Measurements from ENCODE around the gene LRRC32. TPM values are rescaled to one million over a fixed set of nuclear protein-coding genes. Genes with fewer than 3 reads are reported as not detected.
A peak's percentile ranks its signal among the peaks of the same experiment; 100 is the strongest.

LRRC32 gene
- total RNA-seq, 1 experiment from 2014 or later, result not detected

DNA sequence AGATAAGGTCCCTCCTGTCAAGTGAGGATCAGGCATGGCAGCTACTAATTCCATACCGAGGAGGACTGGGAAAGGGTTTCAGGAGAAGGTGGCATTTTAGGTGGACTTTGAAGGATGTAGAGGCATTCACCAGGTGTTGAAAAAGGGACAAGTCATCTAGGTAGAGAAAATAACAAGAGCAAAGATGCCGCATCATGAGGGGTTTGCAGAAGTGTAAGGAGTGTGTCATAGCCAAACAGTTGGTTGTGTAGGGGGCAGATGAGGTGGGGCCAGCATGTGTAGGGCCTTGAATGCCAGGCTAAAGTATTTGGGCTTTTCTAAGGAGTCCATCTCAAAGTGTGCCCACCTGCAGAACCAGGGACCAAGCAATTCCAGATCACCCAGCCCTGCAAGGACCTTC is 11.6 kb upstream of the LRRC32 start:
- DNase-seq (ENCODE audit: low read depth), result no peak

DNA sequence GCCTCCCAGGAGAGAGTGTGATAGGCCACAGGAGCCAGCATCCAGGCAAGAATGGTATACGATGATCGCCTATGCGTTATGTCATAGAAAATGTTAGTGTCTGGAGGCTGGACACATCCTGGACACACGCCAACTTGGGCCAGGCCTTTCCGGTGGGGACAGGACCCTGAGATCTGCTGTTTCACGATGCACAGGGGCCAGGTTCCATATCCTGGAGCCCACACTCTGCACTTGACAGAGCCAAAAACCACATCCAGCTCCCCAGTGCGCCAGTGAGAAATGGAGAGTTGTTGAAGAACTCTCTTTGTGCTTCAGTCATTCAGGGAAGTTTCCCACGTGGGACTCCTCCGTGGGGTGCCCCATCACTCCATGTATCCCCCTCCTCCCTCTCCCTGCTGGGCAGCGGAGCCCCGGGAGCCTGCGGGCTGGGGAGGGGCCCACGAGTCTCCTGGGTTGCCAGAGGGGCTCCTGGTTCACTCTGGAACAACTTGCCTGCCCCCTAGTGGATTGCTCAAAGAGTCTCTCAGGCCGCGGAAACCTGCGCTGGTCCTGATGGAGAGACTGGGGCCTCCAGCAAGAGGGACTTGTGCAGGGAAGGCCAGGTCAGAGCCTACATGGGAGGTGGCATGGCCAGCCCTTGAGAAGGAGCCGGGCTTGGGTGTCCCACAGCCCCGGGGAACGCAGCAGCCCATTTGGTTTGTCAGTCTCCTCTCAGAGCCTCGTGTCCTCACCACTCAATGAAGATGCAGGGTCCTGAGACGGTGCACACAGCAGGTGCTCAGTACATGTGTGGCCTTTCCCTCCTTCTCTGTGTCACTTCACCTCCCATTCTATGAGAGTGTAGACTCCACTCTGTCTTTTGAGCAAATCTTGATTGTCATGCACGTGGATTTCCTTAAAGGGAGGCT is 10.2 kb upstream of the LRRC32 start:
- peak; percentile 66 for DNase-seq (ENCODE audit: low read depth)

DNA sequence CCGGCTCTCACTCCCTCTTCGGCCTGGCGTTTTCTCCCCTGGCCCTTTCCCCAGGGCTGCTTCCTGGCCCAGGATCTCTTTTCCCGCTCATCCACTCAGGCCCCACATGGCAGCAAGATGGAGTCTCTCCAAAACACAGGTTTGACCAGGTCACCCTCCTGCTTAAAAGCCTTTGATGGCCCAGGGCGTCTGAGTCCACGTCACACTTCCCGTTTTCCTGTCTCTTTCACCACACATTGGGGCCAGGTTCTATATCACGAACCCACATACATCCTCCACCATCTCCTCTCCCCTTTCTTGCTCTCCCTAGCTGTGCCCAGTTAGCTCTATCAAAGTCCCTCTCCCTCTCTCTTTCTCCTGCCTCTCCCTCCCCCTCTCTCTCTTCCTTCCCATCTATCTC is 7.8 kb upstream of the LRRC32 start:
- no peak for DNase-seq (ENCODE audit: low read depth)

DNA sequence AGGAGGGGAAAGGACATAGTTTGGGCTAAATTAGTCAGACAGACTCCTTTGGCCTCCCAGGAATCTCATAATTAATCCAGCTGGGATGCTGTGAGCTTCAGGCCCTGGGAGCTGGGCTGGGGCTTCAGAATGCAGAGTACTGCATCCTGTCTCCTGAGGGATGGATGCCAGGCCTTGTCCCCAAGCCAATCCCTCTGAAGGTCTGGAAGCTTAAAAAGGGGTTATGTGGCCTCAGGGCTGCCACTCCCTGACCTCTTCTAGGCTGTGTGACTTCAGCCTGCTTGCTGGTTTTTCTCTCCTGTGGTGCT is 6.9 kb upstream of the LRRC32 start:
- no peak for DNase-seq (ENCODE audit: low read depth)

DNA sequence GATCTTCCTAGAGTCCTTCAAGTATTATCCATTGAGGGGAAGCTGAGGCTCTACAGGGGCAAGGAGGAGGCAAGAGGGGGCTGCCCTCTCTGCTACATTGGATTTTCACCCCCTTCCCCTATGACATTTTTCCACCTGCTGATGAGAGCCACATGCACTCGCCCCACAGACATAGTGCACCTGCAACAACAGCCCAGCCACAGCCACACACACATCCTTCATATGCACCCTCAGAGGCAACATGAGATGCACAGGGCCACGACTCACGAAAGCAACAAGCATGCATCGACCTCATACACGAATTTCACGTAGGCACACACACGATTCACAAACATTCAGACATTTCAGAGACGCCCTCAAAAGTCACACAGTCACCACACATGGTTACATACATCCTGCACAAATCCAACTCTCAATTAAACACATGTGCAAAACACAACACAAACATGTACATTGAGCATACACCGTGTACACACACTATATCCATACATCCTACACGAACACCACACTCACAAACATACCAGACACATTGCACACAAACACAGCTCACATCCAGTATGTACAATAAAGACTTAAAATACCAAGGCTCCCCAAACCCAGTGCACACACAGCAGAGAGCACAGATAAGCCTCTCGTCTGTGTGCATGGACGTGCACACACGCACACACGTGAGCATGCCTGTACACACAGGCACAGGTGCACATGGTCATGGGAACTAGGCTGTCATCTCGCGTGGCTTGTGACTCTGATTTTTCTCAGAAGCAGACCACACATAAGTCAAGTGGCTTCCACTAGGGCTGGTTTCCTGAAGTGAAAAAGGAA is 6.3 kb upstream of the LRRC32 start:
- no peak for DNase-seq (ENCODE audit: low read depth)

DNA sequence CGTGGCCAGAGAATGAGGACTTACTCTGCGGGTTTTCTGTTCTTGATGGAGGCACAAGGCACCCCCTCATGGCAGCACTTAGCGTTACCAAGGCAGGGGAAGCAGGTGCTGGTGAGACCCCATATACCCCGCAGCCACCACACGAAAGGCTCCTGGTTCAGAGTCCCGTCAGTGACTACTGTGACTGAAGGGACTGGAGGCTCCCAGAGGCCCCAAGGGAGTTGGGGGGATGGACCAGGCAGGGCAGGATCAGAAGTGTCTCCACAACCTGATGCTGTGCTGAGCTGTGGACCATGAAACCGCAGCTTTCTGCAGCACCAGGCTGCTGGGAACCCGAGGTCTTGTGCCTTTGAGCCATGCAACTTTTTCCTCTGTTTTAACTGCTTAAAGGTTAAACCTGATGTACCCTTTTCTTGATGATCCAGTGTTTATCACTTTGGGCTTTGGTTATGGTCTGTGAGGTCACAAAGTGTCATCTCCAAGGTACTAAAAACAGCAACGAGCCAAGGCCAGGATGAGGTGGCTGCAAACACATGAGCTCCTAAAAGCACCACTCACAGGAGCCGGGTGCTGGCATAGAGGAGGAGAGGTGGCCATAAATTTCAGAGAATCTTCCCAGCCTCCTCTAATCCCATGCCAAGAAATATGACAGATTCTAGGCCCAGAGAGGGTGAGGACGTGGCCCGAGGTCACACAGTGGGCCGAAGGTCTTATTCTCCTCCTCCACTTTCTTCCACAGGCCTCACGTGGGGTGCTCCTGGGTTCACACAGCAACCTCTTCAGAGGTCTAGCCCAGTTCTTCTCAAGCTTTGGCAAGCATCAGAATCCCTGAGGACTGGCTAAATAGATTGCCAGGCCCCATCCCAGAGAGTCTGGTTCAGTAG is 4.2 kb upstream of the LRRC32 start:
- no peak for DNase-seq (ENCODE audit: low read depth)

DNA sequence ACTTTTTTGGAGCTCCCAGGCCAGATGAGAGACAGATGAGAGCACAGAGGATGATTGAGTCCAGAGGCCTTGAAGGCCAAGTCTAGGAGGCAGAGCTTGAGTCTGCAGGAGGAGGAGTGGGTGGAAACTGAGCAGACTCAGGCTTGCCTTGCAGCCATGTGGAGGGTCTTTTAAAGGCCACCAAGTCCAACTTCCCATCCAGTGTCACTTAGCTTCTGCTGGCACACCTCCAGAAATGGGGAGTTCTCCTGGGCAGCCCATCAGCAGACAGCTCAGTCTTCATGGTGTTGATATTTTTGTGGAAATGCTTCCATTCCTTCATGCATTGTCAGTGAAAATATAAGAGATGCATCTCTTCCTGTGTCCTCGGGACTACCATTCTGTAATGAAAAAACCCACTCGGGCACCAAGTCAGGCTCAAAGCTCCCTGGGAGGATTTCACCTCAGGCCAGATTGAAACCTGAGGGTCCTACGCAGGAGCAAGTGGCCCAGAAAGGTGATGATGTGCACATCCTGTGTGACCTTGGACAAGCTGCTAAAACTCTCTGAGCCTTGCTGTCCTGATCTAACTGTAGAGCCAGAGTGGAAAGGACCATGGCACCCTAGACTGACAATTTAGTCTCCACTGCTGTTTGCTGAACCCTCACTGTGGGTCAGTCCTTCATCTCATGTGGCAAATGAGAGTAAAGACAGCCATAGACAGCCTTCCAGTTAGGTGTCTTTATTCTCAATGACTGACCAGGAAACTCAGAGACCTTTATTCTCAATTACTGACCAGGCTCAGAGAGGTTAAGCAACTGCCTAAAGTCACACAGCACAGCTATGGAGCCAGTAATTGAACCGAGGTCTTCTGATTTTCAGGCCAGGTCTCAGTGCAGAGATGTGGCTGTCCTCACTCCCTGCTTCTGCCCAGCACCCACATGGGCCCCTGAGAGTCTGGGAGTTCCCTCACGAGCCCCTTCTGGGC is 2.9 kb upstream of the LRRC32 start:
- no peak for DNase-seq (ENCODE audit: low read depth)

DNA sequence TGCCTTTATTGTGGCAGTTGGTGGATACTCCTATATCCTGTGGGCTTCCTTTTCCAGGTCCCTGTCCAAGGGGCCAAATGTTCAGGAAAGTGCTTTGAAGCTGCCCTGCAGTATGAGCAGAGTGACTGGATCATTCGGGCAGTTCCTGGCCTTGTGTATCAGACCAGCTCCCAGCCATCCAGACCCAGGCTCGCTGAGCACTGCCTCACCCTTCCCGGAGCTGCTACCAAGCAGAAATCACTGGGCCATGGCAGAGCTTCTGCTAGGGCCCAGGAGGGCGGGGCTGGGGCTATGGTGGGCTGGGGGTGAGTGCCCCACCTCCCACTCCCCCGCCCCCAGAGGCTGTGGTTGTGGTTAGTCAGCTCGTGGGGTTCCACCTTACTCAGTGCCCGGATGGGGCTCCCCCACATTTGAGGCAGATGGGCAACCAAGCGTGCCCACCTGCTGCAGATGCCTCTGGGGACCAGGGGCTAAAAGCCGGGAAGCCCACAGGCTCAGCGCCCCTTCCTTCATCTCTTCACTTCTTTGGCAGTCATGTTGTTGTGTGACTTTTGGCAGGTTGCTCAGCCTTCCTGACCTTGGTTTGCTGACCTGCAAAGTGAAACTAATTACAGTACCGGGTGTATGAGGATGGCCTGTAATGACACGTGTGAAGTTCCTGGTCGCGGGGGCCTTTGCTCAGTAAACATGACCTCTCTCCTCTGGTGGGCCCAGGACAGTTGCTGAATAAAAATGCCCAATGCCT is 2.1 kb upstream of the LRRC32 start:
- DNase-seq (ENCODE audit: low read depth), result no peak

DNA sequence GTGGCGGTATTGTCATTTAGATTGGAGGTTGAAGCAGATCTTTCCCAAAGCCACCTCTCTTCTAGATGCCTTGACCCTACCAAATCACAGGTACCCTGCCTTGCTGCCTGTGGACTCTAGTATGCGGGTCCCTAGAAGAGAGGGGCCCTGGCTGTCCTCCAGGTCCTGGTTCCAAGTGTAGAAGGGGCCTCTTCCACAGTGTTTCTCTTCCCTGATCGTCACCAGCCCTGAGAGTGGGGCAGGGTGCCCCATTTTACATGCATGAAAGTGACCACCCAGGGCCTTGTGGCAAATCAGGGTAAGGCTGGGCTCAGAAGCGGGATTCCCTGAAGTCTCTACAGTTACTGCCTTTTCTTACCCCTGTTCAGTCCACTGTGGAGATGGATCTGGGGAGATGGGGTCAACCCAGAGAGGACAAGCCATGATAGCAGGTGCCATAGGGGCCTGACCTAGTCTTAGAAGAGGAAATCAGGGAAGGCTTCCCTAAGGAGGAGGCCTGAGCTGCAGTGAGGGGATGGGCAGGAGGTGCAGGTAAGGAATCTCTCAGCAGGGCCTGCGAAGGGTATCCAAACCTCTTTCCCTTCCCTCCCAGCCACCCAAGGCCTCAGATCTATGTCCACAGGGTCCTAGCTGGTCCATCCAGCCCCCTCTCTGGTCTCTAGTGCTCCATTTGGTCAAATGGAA is 1.2 kb upstream of the LRRC32 start:
- no peak for DNase-seq (ENCODE audit: low read depth)

DNA sequence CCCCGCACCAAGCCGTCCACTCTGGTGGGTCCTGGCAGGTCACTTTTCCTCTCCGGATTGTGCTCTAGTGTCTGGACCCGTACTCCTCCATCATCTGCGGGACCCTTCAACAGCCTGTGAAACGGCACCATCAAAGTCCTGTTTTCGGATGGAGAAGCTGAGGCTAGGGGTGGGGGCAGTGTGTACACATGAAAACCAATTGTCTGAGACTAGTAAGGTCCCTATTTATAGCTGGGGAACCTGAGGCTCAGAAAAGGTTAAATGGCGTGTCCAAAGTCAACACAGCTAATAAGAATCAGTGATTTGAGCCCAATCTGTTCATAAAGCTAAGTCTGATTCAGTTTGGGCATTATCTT is 668 bp upstream of the LRRC32 start:
- DNase-seq (ENCODE audit: low read depth), result no peak

DNA sequence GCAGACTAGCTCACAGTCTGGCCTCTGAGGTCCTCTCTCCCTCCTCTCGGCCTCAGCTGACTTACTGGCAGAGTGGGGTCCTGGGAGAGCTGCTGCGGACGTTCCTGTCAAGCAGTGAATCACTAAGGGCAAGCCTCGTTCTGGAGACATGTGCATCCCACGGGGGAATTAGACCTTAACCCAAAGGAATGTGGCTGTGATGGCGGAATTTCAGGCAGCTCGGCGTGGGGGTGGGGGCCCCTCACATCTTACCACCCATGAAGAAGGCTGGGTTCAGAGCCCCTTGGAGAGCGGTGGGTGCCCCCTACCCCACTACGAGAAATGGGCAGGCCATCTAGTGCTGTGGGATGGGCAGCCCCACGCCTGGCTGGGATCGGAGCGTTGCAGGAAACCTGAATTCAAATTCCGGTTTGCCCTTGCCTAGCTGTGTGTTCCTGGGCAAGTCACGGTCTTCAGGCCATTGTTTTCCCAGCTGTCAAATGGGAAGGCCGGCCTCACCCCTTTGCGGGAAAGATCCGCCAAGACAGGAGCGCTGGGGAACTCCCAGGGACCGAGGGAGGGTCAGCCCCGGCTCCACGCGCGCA is 554 bp downstream of the LRRC32 start:
- DNase-seq (ENCODE audit: low read depth), result peak; percentile 28

DNA sequence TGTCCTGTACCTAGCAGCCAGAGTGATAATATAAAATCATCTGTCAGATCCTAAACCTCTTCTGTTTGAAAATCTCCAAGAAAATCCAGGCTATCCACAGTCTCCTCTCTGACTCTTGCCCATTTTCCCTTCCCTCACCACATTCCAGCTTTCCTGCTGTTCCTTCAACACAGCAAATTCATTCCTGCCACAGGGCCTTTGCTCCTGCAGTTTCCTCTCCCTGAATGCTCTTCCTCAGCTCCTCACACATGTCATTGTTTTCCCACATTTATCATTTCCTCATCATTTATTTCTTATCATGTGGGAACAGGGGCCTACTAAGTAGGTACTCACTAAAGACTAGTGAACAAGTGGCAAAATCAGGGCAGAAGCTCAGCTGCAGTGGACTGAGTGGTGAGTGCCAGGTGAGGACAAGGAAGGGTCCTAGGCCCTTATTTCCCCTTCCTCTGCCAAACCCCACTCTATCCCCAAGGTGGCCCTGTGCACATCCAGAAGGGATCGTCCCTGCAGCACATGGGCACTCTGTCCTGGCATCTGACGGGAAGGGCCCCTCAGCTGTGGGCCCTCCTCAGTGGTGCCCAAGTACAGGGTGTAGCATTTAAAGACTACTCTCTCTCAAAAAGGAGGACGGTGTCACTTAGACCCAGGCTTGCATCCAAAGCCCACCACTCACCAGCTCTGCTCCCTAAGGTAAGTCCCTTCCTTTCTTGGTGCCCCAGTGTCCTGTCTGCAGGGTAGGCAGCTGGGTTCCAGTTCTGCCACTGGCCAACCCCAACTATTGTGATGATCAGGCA is 2.0 kb downstream of the LRRC32 start:
- DNase-seq (ENCODE audit: low read depth), result no peak

DNA sequence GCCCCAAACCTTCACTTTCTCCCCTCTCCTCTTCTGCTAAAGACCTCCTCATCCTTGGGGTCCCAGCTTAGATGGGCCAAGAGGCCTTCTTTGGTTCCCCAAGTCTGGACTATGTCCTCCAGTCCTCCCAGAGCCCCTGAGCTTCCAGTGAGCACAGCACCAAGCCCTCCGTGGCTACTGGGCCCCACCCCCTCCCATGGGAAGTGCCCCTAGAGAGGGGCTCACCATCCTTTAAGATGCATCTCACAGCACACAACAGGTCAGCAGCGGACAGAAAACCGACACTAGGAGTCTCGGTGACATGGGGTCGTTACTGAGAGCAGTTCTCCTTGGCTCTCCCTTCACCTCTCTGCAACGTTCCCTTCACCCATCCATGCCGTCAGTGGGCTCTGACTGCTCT is 2.7 kb downstream of the LRRC32 start:
- DNase-seq (ENCODE audit: low read depth), result no peak

DNA sequence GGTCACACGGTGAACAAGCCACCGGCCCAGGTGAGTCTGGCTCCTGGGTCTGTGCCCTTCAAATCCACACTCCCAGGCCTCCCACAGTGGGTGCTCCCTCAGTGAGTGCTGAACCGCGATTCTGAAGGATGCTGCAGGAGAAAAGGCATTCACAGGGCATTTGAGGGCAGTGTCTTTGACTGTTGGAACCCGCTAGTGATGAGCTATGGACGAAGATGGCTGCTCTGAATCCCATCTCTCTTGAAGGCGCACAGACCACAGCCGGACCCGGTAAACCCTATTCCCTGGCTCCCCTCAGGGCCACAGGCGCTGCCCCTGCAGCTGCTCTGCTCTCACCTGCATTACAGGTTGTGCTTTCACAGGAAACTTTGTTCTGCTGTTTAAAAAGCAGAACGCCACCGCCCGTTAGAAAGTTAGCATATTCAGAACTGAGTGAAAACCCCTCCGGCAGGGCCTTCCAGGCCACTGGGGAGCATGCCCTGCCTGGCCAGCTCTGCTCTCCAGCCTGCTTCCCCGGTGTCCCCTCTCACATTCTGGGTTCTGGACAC is 3.2 kb downstream of the LRRC32 start:
- no peak for DNase-seq (ENCODE audit: low read depth)

DNA sequence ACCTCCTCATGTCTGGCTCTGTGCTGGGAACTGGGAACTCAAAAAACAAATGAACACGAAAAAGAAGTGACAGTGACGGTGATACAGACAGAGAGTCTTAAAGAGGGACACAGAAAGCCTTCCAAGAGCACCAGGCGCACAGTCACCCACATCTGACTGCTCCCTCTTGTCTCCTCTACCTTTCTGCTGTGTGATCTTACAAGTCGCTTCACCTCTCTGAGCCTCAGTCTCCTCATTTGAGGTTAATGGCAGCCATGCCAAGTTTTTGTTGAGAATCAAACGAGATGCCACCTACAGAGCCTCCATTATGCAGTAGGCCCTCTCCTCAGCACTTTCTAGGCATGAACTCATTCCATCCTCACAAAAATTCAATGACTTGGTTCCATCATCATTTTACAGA is 3.7 kb downstream of the LRRC32 start:
- no peak for DNase-seq (ENCODE audit: low read depth)

DNA sequence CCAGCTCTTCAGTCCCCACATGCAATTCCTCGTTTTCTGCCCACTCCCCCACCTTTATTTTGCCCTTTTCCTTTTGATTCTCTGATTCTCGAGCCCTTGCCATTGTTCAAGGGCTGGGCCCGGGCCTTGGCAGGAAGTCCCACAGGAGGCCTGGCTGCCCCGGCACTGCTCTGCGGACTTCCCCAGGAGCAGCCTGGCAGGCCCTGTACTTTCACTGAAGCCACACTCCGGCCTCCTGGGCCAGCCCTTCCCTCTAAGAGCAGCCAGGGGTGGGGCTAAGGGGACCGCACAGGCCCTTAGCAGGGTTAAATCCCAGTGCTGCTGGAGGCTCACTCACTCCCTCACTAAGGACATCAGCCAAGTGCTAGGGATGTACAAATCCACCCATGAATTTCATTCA is 4.1 kb downstream of the LRRC32 start:
- DNase-seq (ENCODE audit: low read depth), result no peak

DNA sequence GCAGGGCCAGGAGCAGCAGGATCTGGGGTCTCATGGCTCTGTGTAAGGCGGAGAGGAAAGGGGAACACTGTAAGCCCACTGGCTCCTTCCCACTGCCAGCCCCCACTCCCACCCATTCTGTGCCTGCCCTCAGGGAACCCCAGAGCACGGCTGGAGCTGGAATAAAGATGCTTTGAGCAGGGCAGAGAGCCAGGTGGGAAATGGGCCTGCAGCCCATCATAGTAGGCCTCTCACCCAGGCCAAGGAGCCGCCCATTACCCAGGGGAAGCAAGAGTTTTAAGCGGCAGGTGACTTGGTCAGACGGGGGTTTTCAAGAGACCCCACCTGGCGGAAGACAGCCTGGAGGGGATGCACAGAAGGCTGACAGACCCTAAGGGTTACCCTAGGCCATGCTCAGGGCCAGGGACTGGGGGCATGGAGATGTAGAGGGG is 4.6 kb downstream of the LRRC32 start:
- DNase-seq (ENCODE audit: low read depth), result no peak

DNA sequence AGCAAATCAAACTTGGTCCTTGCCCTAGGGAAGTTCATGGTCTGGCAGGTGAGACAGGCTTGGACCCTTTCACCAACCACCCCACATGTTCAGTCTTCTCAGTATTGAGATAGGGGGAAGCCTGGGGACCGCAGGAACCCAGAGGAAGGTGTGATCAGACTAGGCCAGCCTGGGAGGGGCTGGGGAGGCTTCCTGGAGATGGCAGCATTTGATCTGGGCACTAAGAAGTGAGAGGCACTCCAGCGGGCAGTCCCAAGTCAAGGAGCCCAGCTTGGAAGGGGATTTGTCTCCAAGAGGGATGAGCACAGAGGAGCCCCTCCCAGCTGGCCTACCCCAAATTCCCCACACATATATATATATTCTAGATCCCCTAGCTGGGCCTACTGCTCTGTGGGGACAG is 5.4 kb downstream of the LRRC32 start:
- DNase-seq (ENCODE audit: low read depth), result no peak

Measured in M059J (cell line).